Activated T-cell treated with anti-CD3 and anti-CD28 coated beads for 1 hour (primary cell): Measurements from ENCODE around the gene RPL36A.

Experiments
- DNase-seq: peaks from one replicate; pipeline ENCODE4 v3.0.0-alpha.2; 2020; ENCODE audit warnings: low read depth

RPL36A gene

DNA sequence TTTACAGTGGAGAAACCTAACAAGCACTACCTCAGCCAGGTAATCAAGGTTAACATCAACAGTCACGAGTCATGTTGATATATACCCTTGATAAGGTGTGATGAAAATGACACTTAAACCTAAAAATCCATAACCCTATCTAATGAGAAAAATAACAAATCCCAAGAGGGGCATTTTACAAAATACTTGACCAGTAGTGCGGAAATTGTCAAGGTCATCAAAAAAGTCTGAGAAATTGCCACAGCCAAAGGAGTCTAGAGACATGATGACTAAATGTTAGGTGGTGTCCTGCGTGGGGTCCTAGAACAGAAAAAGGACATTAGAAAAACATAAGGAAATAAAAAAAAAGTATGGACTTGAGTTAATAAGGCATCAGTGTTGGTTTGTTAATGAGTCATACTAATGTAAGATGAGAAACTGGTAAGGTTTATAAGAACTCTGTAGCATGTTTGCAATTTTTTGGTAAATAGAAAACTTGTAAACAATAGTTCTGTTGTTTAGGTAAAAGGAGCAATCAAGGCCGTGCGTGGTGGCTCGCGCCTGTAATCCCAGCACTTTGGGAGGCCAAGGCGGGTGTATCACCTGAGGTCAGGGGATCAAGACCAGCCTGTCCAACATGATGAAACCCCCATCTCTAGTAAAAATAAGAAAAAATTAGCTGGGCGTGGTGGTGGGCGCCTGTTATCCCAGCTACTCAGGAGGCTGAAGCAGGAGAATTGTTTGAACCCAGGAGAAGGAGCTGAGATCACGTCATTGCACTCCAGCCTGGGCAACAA lies 2.9 kb downstream of the RPL36A start:
- no peak for DNase-seq

DNA sequence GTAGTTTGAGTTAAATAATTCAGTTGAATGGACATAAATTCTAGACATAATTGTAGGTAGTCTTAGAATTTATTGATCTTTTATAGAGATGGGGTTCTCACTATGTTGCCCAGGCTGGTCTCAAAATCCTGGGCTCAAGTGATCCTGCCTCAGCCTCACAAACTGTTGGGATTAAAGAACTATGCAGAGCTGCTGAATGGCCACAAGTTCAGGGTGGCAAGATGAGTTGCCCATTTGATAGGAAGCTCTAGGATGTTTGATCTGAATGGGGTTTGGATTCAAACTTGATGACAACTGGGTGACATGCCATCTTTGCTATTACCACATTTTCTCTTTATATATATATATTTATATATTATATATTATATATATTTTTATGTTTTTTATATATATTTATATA lies 3.6 kb downstream of the RPL36A start:
- no peak for DNase-seq

DNA sequence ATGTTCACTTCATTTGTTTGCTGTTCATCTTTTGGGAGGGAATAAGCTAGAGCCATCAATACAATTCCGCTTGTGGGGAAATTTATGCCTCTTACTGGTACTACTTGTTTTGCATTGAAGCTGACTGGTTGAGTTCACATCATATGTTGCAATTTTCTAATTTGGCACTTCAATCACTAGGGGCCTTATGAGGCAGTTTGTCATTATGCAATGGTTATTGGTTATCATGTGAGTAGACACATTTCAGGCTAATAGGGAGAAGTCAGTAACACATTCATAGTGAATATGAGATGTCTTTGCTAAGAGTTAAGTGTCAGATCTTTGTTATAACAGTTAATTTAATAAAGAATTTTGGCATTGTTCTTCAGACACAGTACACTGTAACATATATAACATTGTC lies 5.0 kb downstream of the RPL36A start:
- DNase-seq = no peak

DNA sequence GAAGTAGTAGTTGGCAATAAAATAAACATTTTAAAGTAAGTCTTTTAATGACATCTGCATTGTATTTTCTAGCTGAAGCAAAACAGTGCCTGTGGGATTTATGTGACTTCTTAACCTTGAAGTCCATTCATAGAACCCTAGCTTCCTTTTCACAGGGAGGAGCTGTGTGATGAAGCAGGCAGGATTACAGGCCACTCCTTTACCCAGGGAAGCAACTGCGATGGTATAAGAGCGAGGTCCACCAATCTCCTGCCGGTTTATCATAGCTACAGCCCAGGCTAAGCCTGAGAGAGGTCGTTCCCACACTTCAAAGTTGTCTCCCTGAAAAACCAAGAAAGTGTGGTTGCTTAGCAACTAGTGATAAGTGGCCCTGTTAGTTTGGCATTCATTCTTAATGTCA lies 7.0 kb downstream of the RPL36A start:
- no peak for DNase-seq

DNA sequence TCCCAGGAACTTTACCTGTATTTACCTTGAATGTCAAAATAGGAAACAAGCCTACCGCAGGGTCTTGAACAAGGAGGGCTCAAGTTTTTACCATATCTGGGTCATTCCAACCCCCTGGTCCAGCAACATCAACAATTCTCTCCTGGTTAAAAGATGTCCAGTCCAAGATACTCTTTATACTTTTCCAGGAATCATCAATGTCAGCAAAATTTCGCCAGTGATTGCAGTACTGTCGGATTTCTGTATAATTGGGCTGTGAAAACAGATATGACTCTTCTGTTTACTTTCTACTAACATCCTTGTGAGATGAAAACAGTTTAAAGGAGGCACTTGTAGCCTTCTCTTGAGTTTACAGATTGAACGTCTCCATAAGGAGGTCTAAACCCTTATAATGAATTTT lies 7.9 kb downstream of the RPL36A start:
- DNase-seq = no peak

DNA sequence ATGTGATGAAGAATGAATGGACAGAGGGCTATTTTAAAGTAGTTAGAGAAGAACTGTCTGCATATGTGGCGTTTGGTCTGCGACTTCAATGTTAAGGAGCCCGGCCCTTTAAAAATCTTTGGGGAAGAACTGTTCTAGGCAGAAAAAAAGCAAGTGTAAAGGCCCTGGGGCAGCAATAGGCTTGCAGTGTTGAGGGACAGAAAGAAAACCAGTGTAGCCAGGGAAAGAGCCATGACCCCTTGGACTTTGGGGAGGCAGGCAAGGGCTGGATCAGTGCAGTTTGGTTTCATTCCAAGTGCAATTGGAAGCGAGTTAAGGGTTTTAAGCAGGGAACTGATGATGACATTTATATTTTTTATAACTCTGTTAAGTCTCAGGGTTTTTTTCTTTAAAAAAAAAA lies 9.0 kb downstream of the RPL36A start:
- no peak for DNase-seq

DNA sequence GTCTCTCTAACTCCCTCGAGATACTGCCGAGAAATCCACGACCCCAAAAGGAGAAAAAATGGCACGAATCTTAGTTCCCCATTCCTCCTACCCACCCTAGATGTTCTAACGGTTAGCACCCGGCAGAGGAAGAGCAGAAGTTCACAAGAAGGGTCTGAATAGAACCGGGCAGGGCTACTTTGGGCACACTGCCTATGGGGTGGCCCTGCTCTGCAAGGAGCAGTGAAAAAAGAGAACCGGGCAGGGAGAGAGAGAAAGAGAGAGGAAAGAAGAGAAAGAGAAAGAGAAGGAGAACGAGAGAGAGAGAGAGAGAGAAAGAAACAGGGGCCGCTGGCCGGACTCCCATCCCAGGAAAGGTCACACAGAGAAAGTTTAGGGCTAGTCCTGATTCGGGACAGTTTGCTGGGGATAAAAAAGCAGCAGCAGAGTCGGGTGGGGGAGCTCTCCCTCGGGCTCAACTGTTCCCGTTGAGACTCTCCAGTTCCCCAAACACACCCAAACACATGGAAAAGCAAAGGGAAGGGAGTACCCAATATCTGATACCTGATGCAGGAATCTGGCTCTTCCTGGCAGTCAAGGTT lies 16.4 kb downstream of the RPL36A start:
- no peak for DNase-seq

DNA sequence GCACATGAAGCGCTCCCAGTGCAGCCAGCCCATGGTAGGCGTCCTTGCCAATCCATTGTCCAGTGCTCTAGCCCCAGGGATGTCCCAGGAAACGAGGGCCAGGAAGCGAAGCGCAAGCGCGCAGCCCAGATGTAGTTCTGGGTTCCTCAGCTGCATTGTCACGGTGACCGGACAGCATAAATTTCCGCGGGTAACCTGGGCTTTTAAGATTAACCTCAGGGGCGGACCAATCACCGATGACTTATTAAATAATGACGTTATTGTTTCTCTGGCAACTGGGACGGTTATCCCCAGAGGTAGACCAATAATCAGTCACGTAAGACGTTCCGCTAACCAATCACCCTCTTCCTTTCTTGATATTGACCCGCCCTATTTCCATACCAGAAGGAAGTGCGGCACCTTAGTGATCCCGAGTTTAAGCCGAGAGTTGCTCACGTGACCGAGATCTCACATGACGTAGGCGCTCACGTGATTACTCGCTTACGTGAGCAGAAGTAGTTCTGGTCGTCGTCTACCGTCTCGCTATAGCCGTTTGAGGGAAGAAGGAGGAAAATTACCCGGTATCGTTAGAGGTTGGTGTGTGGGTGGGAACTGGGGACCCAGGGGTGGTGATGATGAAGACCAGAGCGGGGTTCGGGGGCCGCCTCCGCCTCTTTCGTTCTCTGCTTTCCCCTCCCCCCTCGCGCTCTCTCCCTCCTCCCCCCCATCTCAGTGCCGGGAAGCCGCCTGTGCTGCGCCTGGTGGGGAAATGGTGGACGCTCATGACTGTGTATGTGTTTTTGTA lies 17.1 kb downstream of the RPL36A start, which contains the start of the genes GLA and HNRNPH2:
Gene GLA (minus strand): TSS at position 178 of the 784 bp plus-strand sequence. CDS start 22 bp downstream, at position 156.
Gene HNRNPH2 (plus strand): TSS at position 475 of the 784 bp plus-strand sequence. CDS start 3,767 bp downstream, outside the sequence.
- DNase-seq = peak; percentile 69

DNA sequence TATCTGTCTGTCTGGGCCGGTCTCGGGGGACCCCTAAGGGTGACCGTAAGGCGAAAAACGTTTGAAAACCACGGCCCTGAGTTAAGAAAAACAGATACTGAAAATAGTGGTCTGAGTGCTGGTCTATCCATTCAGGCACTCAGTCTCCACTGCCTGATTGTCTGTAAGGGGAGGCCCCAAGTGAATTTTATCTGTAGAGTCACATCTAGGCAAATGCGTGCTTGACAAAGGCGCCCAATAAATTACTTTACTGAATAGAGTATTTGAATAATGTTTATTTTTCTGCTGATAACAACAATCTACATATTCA lies 17.7 kb downstream of the RPL36A start:
- DNase-seq = no peak

DNA sequence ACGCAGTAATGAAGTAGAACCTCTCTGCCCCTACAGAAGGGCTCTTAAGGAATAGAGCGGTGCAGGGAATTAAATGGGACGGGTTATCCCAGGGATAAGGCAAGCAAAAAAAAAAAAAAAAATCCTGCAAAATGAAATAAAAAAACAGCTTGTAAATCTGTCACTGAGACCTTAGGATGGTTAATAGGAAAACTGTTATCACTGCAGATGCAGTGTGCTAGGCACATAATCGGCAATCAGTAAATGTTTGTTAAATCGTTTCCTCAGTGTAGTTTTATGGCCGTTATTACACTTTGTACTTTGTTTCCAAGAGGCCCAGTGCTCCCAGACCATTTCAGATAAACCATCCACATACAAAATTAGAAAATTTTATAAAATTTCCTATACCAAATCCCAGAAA lies 18.2 kb downstream of the RPL36A start:
- DNase-seq = no peak

DNA sequence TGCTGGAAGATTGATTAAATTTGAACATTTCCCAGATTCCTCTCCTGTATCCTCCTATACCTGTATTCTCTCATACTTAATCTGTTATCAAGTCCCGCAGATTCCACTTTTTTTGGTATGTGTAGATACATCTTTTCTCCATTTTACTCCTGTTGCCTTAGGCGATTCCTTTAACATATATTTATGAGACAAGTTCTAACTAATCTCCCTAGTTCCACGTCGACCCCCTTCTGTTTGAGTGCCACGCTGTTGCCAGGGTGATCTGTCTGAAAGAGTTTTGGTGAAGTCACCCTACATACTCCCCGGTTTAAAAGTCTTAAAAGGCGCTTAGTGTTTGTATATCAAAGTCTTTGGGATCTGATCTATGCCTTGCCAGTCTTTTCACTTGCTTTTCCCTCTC lies 19.6 kb downstream of the RPL36A start:
- DNase-seq = no peak

DNA sequence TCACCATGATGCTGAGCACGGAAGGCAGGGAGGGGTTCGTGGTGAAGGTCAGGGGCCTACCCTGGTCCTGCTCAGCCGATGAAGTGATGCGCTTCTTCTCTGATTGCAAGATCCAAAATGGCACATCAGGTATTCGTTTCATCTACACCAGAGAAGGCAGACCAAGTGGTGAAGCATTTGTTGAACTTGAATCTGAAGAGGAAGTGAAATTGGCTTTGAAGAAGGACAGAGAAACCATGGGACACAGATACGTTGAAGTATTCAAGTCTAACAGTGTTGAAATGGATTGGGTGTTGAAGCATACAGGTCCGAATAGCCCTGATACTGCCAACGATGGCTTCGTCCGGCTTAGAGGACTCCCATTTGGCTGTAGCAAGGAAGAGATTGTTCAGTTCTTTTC lies 21.2 kb downstream of the RPL36A start:
- no peak for DNase-seq

DNA sequence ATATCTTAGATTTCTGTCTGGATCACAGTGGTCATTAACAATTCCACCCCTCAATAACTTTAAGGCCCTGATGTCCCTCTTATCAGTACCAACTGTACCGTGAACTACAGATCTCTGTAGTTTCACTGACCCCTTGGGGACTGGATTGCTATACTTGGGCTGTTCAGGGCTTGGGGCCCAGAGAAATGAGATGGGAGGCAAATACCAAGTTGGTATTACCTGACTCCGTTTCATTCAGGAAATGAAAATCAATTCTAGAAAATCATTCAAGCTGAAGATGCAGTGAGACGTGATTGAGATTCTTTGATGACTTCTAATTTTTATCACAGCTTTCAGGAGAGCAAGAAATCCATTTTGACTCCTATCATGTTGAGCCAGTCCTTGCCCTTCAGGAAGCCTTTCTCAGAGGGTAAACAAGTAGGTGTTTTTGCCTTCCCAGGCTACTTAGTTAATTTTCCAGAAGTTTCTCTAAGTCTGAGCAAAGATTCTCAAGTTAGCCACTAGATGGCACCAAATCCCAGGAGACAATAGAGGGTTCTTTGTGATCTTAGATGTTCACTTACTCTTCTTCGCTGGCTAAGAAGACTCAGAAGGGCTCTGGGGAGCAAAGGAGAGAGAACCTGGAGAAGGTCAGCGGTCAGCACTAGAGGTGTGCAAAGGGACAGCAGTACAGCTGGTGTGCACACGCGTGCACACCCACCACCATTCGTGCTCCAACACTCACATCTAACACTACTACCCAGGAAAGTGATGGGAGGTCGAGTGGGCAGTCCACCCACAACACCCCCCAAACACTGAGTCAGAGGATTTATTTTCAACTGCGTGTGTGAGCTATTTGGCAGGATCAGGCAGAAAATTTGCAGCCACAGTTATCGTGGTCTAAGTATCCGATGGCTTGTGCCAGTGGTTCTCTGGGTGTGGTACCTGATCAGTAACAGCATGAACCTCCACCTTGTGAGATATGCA lies 24.7 kb downstream of the RPL36A start:
- no peak for DNase-seq

DNA sequence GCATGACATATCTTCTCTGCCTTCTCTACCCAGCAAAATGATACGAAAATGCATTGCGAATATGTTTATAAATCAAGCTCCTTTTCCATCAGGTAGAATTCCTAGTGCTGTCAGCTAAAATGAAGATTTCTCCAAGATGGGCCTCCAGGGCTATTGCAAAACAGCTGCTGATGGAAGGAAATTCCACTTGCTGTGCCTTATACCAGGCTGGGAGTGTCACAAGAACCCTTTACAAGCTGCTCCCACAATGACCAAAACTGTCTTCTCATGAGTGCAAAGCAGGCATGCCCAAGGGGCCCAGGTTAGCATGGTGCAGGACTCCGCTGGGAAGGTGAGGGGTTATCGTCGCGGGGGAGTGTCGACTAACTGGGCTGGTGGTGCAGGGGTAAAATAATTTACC lies 25.9 kb downstream of the RPL36A start:
- DNase-seq = no peak

DNA sequence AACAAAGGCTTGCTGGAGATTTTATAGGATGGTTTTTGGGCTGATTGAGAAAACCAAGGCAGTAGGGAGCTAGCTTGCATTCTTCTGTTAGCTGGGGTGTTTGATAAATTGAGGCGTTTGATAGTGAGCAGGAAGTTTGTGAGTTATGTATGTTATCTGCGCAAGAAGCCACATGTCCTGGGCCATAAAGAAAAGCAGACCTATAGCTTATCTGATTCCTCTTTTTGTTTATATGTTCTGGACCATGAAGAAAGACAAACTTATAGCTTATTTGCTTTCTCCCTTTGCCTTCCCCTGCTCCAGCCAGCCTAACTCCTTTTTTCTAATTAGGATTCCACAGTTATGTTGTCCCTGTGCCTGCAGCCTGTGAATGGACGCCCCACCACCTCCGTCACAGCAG lies 26.4 kb downstream of the RPL36A start:
- DNase-seq = no peak

DNA sequence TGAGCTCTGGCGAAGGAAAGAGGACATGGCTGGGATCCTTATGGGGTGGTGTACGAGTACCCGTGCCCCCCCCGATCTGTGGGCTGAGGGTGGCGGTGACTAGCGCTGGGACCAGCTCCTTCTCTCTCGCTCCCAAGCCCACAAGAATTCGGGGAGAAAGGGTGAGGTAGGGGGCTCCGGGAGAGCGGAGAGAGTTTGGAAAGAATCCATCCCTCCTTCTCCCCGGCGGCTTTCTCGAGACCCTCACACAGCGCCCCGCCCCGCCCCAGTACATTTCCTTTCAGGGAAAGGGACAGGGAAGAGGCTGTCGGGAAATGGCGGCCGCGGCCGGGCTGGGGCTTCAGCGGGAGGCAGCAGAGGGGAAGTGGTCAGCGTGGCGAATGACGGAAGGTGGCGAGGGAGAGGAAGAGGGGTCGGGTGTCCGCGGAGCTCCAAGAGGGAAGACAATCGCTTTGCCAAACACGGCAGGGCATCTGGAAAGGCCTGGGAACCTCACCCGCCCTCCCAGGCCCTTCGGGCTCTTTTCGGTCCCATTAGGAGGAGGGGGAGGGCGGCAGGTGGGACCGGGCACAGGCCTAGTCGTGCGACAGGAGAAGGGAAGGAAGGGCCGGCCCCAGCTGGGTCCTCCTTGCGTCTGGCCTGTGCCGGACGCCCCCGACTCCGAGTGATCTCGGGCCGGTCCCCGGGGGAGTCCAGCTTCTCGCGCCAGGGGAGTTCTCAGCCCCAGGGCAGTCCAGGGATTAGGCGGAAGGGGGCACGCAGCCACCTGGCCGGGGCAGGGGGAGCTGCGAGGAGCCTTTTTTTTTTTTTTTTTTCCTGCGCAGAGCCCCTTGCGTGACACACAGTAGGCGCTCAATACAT lies 27.4 kb downstream of the RPL36A start:
- peak; percentile 15 for DNase-seq

DNA sequence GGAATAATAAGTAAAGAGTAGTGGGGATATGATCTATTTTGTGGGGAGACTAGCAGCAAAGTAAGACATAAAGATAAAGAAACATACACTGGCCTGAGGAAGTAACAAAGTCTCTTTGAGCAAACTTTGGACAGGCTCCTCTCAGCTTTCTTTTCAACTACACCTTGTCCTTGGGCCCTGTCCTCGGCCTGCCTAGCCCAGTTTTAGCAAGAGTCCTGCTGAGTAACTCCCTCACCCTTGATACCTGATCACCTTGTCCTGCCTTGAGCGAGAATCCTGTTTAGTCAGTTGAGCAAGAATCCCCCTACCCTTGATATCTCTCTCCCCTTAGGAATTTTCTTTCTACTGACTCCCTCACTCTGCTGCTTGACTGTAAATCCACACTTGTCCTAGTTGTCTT lies 28.7 kb downstream of the RPL36A start:
- no peak for DNase-seq

DNA sequence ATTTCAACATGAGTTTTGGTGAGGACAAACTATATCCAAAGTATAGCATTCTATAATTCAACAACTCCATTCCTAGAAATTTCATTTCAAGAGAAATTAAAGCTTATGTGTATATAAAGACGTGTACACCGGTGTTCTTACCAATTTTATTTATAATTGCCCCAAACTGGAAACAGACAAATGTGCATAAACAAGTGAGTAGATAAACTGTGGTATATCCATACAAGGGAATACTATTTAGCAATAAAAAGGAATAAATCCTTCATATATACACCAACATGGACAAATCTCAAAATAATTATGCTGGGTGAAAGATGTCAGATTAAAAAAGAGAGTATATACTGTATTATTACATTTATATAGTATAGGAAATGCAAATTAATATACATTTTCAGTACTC lies 37.1 kb downstream of the RPL36A start:
- DNase-seq = no peak

DNA sequence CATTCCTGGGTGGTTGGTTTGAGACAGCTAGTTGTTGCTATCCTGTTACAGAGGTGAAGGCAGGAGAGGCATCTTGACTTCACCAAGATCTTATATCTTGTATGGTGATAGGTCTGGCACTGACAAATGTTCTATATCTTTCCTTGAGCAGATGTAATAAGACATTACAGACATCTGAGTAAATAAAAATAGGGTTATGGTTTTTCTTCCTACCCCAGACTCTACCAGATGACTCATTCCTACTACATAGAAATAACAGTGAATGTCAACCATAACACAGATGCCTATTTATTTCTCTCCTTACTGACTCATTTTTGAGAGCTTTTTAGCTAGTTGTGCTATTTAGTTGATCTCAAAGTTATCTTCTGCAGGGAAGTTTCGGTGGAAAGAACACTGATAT lies 39.1 kb downstream of the RPL36A start:
- DNase-seq = no peak

DNA sequence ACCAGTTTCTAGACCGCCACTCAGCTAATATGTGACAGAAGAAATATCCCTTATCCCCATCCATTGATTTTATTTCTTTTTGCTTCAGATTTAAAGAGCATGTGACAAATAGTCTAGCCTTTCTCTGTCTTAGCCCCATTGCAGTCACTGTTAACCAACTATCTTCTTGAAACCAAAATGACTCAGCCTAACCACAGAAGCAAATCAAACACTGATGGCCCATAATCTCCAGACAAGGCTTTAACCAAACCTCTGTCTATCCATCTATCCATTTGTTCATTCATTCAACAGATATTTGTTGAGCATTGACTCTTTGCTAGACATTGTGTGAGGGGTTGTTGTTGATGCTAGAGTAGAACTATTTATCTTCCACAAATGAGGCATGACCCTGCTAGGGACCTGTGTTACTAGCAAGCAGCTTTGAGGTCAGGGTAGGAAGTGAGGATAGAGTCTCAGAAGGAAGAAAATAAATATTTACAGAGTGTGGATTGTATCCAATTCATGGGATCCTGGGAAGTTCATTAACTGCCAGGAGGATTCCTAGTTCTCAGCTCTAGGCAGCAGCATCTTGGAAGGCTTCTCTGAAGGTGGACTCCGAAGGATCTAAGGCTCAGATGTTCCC lies 39.8 kb downstream of the RPL36A start:
- DNase-seq = no peak

DNA sequence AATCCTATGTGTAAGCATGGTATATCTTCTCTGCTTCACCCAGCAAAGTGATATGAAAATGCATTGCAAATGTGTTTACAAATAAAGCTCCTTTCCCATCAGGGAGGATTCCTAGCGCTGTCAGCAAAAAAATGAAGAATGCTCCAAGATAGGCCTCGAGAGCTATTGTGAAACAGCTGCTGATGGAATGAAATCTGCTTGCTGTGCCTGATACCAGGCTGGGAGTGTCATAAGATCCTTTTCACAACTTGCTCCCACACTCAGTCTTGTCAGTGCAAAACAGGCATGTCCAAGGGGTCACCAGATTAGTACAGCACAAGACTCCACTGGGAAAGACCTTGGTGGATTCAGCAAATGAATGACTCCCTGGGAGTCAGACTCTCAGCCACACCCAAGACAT lies 51.3 kb downstream of the RPL36A start:
- DNase-seq = no peak
